Muscle of leg (tissue), 9 donors: Measurements from ENCODE around the gene RHOA. TPM values are rescaled to one million over a fixed set of nuclear protein-coding genes. Genes with fewer than 3 reads are reported as not detected.

ENCODE experiments used
- polyA plus RNA-seq, 8 donors: library from polyadenylated mRNA; unstranded; fragments of 120-200 nt; gene quantifications; one replicate each; pipeline versions ENCODE4 v1.2.1 to v1.2.3, GENCODE V29; 2013; ENCODE audit warnings: inconsistent platforms in 1 of 8, low replicate concordance in 1 of 8; ENCODE audit not compliant: insufficient read length in 8 of 8, insufficient read depth in 1 of 8
- total RNA-seq: library from RNA; stranded (reverse); fragments of 120-200 nt; gene quantifications from one replicate; pipeline ENCODE4 v1.2.4, GENCODE V29; 2013

RHOA gene
- total and polyA plus RNA-seq, 9 donors, result 217 to 558 (median 456) TPM

Other genes starting within 250 kb of the RHOA start
- 13.7 TPM for gene CCDC71, start 245.6 kb downstream of the RHOA start, total RNA-seq
- gene CCDC71, start 245.6 kb downstream of the RHOA start, polyA plus RNA-seq, result 10 to 100 TPM; 15.7 to 19.3 (median 16.4) TPM
- gene KLHDC8B, start 240.4 kb downstream of the RHOA start, total RNA-seq, result 88.7 TPM
- 100 to 1,000 TPM in 3 of 8 donors, 10 to 100 TPM in 5; 64.2 to 135 (median 92.9) TPM for gene KLHDC8B, start 240.4 kb downstream of the RHOA start, polyA plus RNA-seq
- 3.1 TPM for gene C3orf62, start 134.7 kb downstream of the RHOA start, total RNA-seq
- 10 to 100 TPM in 1 of 8 donors, 1 to 10 TPM in 7; 4.2 to 13.2 (median 6.6) TPM for gene C3orf62, start 134.7 kb downstream of the RHOA start, polyA plus RNA-seq
- gene USP4, start 71.9 kb downstream of the RHOA start, total RNA-seq, result 17.9 TPM
- gene USP4, start 71.9 kb downstream of the RHOA start, polyA plus RNA-seq, result 10 to 100 TPM; 36.9 to 59.0 (median 45.2) TPM
- gene GPX1, start 53.6 kb downstream of the RHOA start, total RNA-seq, result 118 TPM
- gene GPX1, start 53.6 kb downstream of the RHOA start, polyA plus RNA-seq, result 100 to 1,000 TPM; 124 to 153 (median 143) TPM
- gene TCTA, start 447 bp upstream of the RHOA start, total RNA-seq, result 13.3 TPM
- 10 to 100 TPM; 13.3 to 19.7 (median 16.9) TPM for gene TCTA, start 447 bp upstream of the RHOA start, polyA plus RNA-seq
- gene AMT, start 10.5 kb upstream of the RHOA start, total RNA-seq, result 5.5 TPM
- gene AMT, start 10.5 kb upstream of the RHOA start, polyA plus RNA-seq, result 10 to 100 TPM in 4 of 8 donors, 1 to 10 TPM in 4; 6.7 to 19.0 (median 11.2) TPM
- gene NICN1, start 17.3 kb upstream of the RHOA start, total RNA-seq, result 7.2 TPM
- 10 to 100 TPM in 6 of 8 donors, 1 to 10 TPM in 2; 9.6 to 14.3 (median 13.2) TPM for gene NICN1, start 17.3 kb upstream of the RHOA start, polyA plus RNA-seq
- gene DAG1, start 58.3 kb upstream of the RHOA start, total RNA-seq, result 142 TPM
- 100 to 1,000 TPM; 151 to 229 (median 199) TPM for gene DAG1, start 58.3 kb upstream of the RHOA start, polyA plus RNA-seq
- 0.44 TPM for gene BSN, start 142.5 kb upstream of the RHOA start, total RNA-seq
- gene BSN, start 142.5 kb upstream of the RHOA start, polyA plus RNA-seq, result 1 to 10 TPM in 2 of 8 donors, under 1 TPM in 6; 0.48 to 1.2 (median 0.67) TPM